H1 (cell line): ENCODE data around the gene CLTCL1.

Experiments
- ATF2 ChIP-seq: IDR thresholded peaks from 2 replicates; pipeline ENCODE4 v1.6.1; 2012; ENCODE audit warnings: low read length, inconsistent platforms
- BACH1 ChIP-seq: IDR thresholded peaks from 2 replicates; pipeline ENCODE4 v1.6.1; 2012; ENCODE audit warnings: low read length, improper control_type of control experiment
- CEBPB ChIP-seq: IDR thresholded peaks from 2 replicates; pipeline ENCODE4 v1.6.1; 2012; ENCODE audit warnings: low read depth, low read length
- EZH2 ChIP-seq: fragments of 200-600 bp; sonication (generic); IDR thresholded peaks from 2 replicates; pipeline ENCODE4 v1.7.1; 2012; ENCODE audit warnings: low read depth, mild to moderate bottlenecking, moderate library complexity, low read length, inconsistent platforms; ENCODE audit not compliant: severe bottlenecking
- TF ChIP-seq, protein P1 (sequence below), 3 experiments: IDR thresholded peaks; 1 replicate in 2 of 3; 2 replicates in 1 of 3; pipeline versions ENCODE4 v1.5.1 to v1.6.1; 2011; ENCODE audit warnings: low read length in 3 of 3, mild to moderate bottlenecking in 3 of 3, inconsistent platforms in 2 of 3, low read depth in 1 of 3, moderate library complexity in 1 of 3; ENCODE audit not compliant: insufficient read depth in 1 of 3; ENCODE audit errors: control extremely low read depth in 1 of 3
- TF ChIP-seq, protein P2 (sequence below): IDR thresholded peaks from 2 replicates; pipeline ENCODE4 v1.6.1; 2012; ENCODE audit warnings: inconsistent platforms
- TF ChIP-seq, protein P3 (sequence below): IDR thresholded peaks from 2 replicates; pipeline ENCODE4 v1.6.1; 2011; ENCODE audit warnings: low read depth, mild to moderate bottlenecking, low read length; ENCODE audit not compliant: insufficient read depth

DNA sequence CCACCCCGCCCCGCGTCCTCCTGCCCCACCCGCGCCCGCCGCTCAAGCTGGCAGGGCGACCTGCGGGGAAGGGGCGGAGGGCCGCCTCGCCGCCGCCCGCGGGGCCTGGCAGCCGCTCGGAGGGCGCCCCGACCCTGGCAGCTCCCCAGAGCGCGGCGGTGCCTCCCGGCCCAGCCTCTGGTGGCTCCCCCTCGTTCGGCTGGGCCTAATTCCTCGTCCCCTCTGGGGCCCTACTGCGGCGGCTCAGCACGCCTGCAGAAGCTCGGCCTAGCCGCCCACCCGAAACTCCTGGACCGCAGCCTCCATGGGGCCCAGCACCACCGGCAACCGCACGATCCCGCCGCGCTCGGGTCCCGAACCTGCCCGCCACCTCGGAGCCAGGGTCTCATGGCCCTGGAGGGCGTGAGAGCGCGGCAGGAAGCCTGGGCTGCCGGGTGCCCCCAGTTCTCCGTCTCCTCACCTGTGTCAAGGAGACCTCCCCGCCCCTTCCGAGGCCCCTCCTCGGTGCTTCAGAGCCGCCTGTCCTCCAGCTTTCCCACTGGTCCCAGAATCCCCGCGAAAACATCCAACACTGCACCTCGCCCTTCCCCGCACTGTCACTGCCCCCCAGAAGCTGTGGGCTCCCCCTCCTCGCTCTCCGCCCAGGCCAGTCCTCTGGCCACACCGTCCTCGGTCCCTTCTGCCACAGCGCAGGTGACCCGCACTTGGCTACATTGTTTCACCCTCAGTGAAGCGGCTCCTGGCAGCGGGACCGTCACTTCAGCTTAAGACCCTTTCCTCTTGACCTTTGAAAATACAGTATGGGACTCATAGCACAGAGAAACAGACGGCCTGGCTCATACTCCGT, 140.8 kb downstream of the CLTCL1 start:
- TF ChIP-seq ATF2 (no peak), EZH2 (peak; percentile 96), CEBPB (no peak), BACH1 (no peak)
- TF ChIP-seq, protein P1, sequence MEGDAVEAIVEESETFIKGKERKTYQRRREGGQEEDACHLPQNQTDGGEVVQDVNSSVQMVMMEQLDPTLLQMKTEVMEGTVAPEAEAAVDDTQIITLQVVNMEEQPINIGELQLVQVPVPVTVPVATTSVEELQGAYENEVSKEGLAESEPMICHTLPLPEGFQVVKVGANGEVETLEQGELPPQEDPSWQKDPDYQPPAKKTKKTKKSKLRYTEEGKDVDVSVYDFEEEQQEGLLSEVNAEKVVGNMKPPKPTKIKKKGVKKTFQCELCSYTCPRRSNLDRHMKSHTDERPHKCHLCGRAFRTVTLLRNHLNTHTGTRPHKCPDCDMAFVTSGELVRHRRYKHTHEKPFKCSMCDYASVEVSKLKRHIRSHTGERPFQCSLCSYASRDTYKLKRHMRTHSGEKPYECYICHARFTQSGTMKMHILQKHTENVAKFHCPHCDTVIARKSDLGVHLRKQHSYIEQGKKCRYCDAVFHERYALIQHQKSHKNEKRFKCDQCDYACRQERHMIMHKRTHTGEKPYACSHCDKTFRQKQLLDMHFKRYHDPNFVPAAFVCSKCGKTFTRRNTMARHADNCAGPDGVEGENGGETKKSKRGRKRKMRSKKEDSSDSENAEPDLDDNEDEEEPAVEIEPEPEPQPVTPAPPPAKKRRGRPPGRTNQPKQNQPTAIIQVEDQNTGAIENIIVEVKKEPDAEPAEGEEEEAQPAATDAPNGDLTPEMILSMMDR (IDR thresholded peaks at IDR 0.05; ENCODE audit: control extremely low read depth in 1 of 3, insufficient read depth in 1 of 3, low read depth in 1 of 3, low read length in 3 of 3): no peak
- TF ChIP-seq, protein P2, sequence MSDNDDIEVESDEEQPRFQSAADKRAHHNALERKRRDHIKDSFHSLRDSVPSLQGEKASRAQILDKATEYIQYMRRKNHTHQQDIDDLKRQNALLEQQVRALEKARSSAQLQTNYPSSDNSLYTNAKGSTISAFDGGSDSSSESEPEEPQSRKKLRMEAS: no peak
- TF ChIP-seq, protein P3, sequence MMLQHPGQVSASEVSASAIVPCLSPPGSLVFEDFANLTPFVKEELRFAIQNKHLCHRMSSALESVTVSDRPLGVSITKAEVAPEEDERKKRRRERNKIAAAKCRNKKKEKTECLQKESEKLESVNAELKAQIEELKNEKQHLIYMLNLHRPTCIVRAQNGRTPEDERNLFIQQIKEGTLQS: no peak
